Large intestine (tissue), 12 donors: ENCODE results near the gene NRXN2. TPM values are rescaled to one million over a fixed set of nuclear protein-coding genes. Genes with fewer than 3 reads are reported as not detected.

Experiments
- DNase-seq, 2 donors: peaks; one replicate each; pipeline versions ENCODE4 v3.0.0 to v3.0.0-alpha.2; 2013
- H3K27ac ChIP-seq: one replicate; pipeline ENCODE4 v1.5.1; 2013; ENCODE audit warnings: low read length
- H3K27me3 ChIP-seq: 2 replicates; pipeline ENCODE4 v1.6.1; 2013; ENCODE audit warnings: low read length; ENCODE audit not compliant: control insufficient read depth, insufficient read depth
- H3K36me3 ChIP-seq: 2 replicates; pipeline ENCODE4 v1.6.1; 2013; ENCODE audit warnings: low read length; ENCODE audit not compliant: control insufficient read depth, insufficient read depth
- H3K4me1 ChIP-seq: one replicate; pipeline ENCODE4 v1.6.1; 2013; ENCODE audit warnings: low read length; ENCODE audit not compliant: control insufficient read depth, insufficient read depth
- H3K4me3 ChIP-seq: one replicate; pipeline ENCODE4 v1.5.1; 2013; ENCODE audit warnings: low read length
- H3K9me3 ChIP-seq: one replicate; pipeline ENCODE4 v1.6.1; 2013; ENCODE audit warnings: mild to moderate bottlenecking, low read depth, low read length, moderate library complexity; ENCODE audit not compliant: control insufficient read depth
- WGBS: methylation state at CpG from one replicate; pipeline ENCODE4 v1.1.5; 2013; ENCODE audit warnings: low lambda C conversion rate; ENCODE audit not compliant: insufficient coverage; 5-methylcytosine and 5-hydroxymethylcytosine counted together
- long read RNA-seq, 11 donors: transcript quantifications; one replicate each; lab custom pipeline, GENCODE V29; 2026
- polyA plus RNA-seq: library from polyadenylated mRNA; unstranded; fragments of 120-200 nt; gene quantifications from one replicate; pipeline ENCODE4 v1.2.1, GENCODE V29; 2013

Gene NRXN2
- 13.8 TPM for polyA plus RNA-seq
- long read RNA-seq, donor 1, partial matches to known transcripts, result 0 of 5 reads
- long read RNA-seq, donor 1, other reads (novel, unspliced or antisense), result 5 of 5 reads
- long read RNA-seq, donor 2, partial matches to known transcripts, result 19 of 30 reads
- long read RNA-seq, donor 2, other reads (novel, unspliced or antisense), result 11 of 30 reads
- long read RNA-seq, donor 3, result 0 reads
- long read RNA-seq, donor 4, result 0 reads
- long read RNA-seq, donor 5, result 0 reads
- long read RNA-seq, donor 6, partial matches to known transcripts, result 0 of 4 reads
- long read RNA-seq, donor 6, other reads (novel, unspliced or antisense), result 0 of 4 reads
- long read RNA-seq, donor 7, partial matches to known transcripts, result 25 of 25 reads
- long read RNA-seq, donor 7, other reads (novel, unspliced or antisense), result 0 of 25 reads
- long read RNA-seq, donor 8, partial matches to known transcripts, result 0 of 1 reads
- long read RNA-seq, donor 8, other reads (novel, unspliced or antisense), result 0 of 1 reads
- long read RNA-seq, donor 9, partial matches to known transcripts, result 0 of 1 reads
- long read RNA-seq, donor 9, other reads (novel, unspliced or antisense), result 0 of 1 reads
- long read RNA-seq, donor 10, partial matches to known transcripts, result 17 of 18 reads
- long read RNA-seq, donor 10, other reads (novel, unspliced or antisense), result 0 of 18 reads
- long read RNA-seq, donor 11, partial matches to known transcripts, result 0 of 2 reads
- long read RNA-seq, donor 11, other reads (novel, unspliced or antisense), result 0 of 2 reads

DNA sequence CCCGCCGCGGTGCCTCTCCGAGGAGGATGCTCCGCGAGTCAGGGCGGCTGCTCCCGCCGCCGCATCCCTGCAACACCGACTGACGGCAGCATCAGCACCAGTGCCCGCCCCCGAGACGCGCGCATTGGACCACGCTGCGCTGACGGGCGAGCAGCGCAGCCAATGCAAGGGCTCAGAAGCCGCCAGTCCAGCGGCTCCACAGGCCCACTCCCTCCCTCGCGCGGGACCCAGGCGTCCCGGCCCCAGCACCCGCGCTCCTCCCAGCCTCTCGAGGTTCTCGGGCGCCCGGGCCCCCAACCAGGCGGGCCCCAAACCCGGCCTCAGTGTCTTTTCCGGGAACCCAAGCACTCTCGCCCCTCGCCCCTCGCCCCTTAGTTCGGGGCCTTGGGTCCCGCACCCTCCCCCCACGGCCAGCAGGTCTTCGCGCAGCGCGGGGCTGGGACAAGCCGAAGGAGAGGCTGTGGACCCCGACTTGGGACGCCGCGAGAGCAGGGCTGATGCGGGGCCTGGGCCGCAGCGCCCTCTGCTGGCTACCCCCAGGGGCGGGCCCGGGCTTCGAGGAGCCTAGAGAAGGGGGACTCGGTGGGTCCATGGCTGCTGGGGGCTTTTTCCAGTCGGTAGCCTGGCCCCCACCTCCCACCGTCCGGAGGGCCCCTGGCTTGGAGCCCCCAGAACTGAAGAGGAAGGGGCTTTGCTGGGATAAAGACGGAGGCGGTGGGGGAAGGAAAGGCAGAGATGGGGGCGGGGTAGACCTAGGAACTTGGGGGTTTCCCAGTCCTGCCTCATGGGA lies at the start of gene NRXN2:
Gene NRXN2, minus strand, starts transcription at position 81 of the 790 bp plus-strand sequence. CDS start 9,498 bp downstream, outside the sequence.
- DNase-seq, result peak; percentile 68 to 73
- H3K4me1 ChIP-seq, result peaks cover 25% of the 10 kb centered on the region
- no CpG with 5 or more reads among the region's 66 CpGs for WGBS
- H3K4me3 ChIP-seq, result peak within 1 kb of the TSS; percentile 69
- peak within 1 kb of the TSS; percentile 33 for H3K27ac ChIP-seq
- H3K27me3 ChIP-seq, result peaks cover 40% of the 10 kb centered on the region
- no peaks in the 10 kb centered on the region for H3K36me3 ChIP-seq
- H3K9me3 ChIP-seq, result peaks cover 5% of the 10 kb centered on the region

GRCh38 chr11:64772303-64773018 lies 49.5 kb upstream of the NRXN2 start:
- Histone ChIP-seq H3K4me3 (no peak overlapping the region), H3K36me3 (peaks cover 93% of the 10 kb centered on the region), H3K9me3 (no peaks in the 10 kb centered on the region), H3K4me1 (peaks cover 6% of the 10 kb centered on the region), H3K27ac (no peak overlapping the region), H3K27me3 (no peaks in the 10 kb centered on the region)
- no peak for DNase-seq
- 90% methylated on average over 2 of the region's 3 CpGs for WGBS

GRCh38 chr11:64771861-64772260 lies 48.9 kb upstream of the NRXN2 start:
- Histone ChIP-seq H3K4me1 (peaks cover 6% of the 10 kb centered on the region), H3K9me3 (no peaks in the 10 kb centered on the region), H3K27me3 (no peaks in the 10 kb centered on the region), H3K4me3 (no peak overlapping the region), H3K36me3 (peaks cover 95% of the 10 kb centered on the region), H3K27ac (no peak overlapping the region)
- no CpG with 5 or more reads among the region's 2 CpGs for WGBS
- no peak for DNase-seq

- H3K4me1 ChIP-seq, result no peaks in the 10 kb centered on the region
- WGBS, result no CpG with 5 or more reads among the region's 12 CpGs
These were observed 47.1 kb upstream of the NRXN2 start for GRCh38 chr11:64770120-64770519.

DNA sequence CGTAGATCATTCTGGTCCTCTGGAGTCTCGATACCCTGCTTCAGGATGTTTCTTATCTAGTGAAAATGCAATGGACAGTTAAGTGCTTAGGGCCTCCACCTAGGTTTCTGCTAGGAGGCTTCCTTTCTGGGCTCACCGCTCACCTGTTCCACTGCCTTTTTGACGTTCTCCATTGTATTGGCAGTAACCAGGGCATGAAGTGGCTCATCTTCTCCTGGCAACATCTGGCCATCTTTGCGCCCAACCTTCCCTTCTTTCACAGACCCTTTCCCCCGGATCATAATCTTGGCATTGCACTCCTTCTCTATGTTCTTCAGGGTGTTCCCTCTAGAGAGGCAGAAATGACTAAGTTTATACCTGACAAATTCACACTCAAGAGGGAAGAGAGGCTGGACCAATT lies 46.3 kb upstream of the NRXN2 start:
- Histone ChIP-seq H3K9me3 (peaks cover 2% of the 10 kb centered on the region), H3K4me1 (no peaks in the 10 kb centered on the region)
- DNase-seq, result no peak

More at GRCh38 chr11:64770120-64770519, 47.1 kb upstream of the NRXN2 start:
- Histone ChIP-seq H3K4me3 (no peak overlapping the region), H3K9me3 (peaks cover 2% of the 10 kb centered on the region), H3K27ac (no peak overlapping the region), H3K27me3 (no peaks in the 10 kb centered on the region), H3K36me3 (peaks cover 93% of the 10 kb centered on the region)
- no peak for DNase-seq

GRCh38 chr11:64768300-64768694 lies 45.3 kb upstream of the NRXN2 start:
- peaks cover 2% of the 10 kb centered on the region for H3K9me3 ChIP-seq
- no peaks in the 10 kb centered on the region for H3K27me3 ChIP-seq
- H3K4me3 ChIP-seq, result no peak overlapping the region
- H3K4me1 ChIP-seq, result no peaks in the 10 kb centered on the region
- no peak for DNase-seq
- no CpG with 5 or more reads among the region's 6 CpGs for WGBS
- no peak overlapping the region for H3K27ac ChIP-seq
- peaks cover 96% of the 10 kb centered on the region for H3K36me3 ChIP-seq

More for the DNA sequence above, 46.3 kb upstream of the NRXN2 start:
- no peaks in the 10 kb centered on the region for H3K27me3 ChIP-seq
- H3K4me3 ChIP-seq, result no peak overlapping the region
- no peak overlapping the region for H3K27ac ChIP-seq
- peaks cover 95% of the 10 kb centered on the region for H3K36me3 ChIP-seq
- WGBS, result 96% methylated on average over 4 of the region's 6 CpGs

GRCh38 chr11:64767344-64768299 lies 44.6 kb upstream of the NRXN2 start:
- H3K4me1 ChIP-seq, result no peaks in the 10 kb centered on the region
- peak in 1 of 2 donors; percentile 37 for DNase-seq
- H3K4me3 ChIP-seq, result no peak overlapping the region
- no CpG with 5 or more reads among the region's 19 CpGs for WGBS
- H3K9me3 ChIP-seq, result peaks cover 2% of the 10 kb centered on the region
- no peaks in the 10 kb centered on the region for H3K27me3 ChIP-seq
- H3K36me3 ChIP-seq, result peaks cover 96% of the 10 kb centered on the region
- no peak overlapping the region for H3K27ac ChIP-seq

GRCh38 chr11:64766881-64767280 lies 43.9 kb upstream of the NRXN2 start:
- H3K9me3 ChIP-seq, result peaks cover 2% of the 10 kb centered on the region
- peaks cover 92% of the 10 kb centered on the region for H3K36me3 ChIP-seq
- no peaks in the 10 kb centered on the region for H3K4me1 ChIP-seq
- DNase-seq, result no peak
- no CpG with 5 or more reads among the region's 11 CpGs for WGBS
- H3K4me3 ChIP-seq, result no peak overlapping the region
- no peaks in the 10 kb centered on the region for H3K27me3 ChIP-seq
- no peak overlapping the region for H3K27ac ChIP-seq
